Liver (tissue), 9 donors: ENCODE data around the gene APP. TPM values are rescaled to one million over a fixed set of nuclear protein-coding genes. Genes with fewer than 3 reads are reported as not detected.

ENCODE experiments used
- DNase-seq: peaks from one replicate; pipeline ENCODE4 v3.0.0-alpha.2; 2017; ENCODE audit warnings: low spot score
- H3K27ac ChIP-seq, 2 donors: one replicate each; pipeline ENCODE4 v1.7.0; 2013; ENCODE audit warnings: inconsistent platforms in 2 of 2, low read length in 2 of 2, control low read depth in 1 of 2, low read depth in 1 of 2, mild to moderate bottlenecking in 1 of 2
- H3K27me3 ChIP-seq, 4 donors: one replicate each; pipeline versions ENCODE4 v1.6.1 to v1.7.0; 2013; ENCODE audit warnings: low read length in 3 of 4, inconsistent platforms in 1 of 4, mild to moderate bottlenecking in 1 of 4, moderate library complexity in 1 of 4; ENCODE audit not compliant: control insufficient read depth in 4 of 4, insufficient read depth in 4 of 4
- H3K36me3 ChIP-seq, 4 donors: one replicate each; pipeline versions ENCODE4 v1.6.1 to v1.7.0; 2013; ENCODE audit warnings: low read length in 3 of 4, mild to moderate bottlenecking in 3 of 4, low read depth in 1 of 4, moderate library complexity in 1 of 4; ENCODE audit not compliant: control insufficient read depth in 4 of 4, insufficient read depth in 3 of 4
- H3K4me1 ChIP-seq, 4 donors: one replicate each; pipeline versions ENCODE4 v1.6.1 to v1.7.0; 2013; ENCODE audit warnings: low read length in 3 of 4, mild to moderate bottlenecking in 3 of 4, moderate library complexity in 1 of 4; ENCODE audit not compliant: control insufficient read depth in 4 of 4, insufficient read depth in 4 of 4
- H3K4me3 ChIP-seq, 3 donors: one replicate each; pipeline versions ENCODE4 v1.6.1 to v1.7.0; 2013; ENCODE audit warnings: low read length in 3 of 3, control low read depth in 1 of 3, low read depth in 1 of 3, mild to moderate bottlenecking in 1 of 3
- H3K9ac ChIP-seq, 2 donors: one replicate each; pipeline ENCODE4 v1.7.0; 2013; ENCODE audit warnings: low read length in 2 of 2, mild to moderate bottlenecking in 2 of 2, moderate library complexity in 2 of 2, control low read depth in 1 of 2, low read depth in 1 of 2
- H3K9me3 ChIP-seq, 4 donors: one replicate each; pipeline versions ENCODE4 v1.6.1 to v1.7.0; 2013; ENCODE audit warnings: low read length in 3 of 4; ENCODE audit not compliant: control insufficient read depth in 4 of 4
- CTCF ChIP-seq: fragments of 150-350 bp; IDR thresholded peaks from 2 replicates; pipeline ENCODE4 v1.5.1; 2017; ENCODE audit warnings: improper control_type of control experiment, low read depth, low read length; ENCODE audit not compliant: missing input control
- EGR1 ChIP-seq, 2 donors: IDR thresholded peaks; 2 replicates each; pipeline ENCODE4 v1.6.1; 2016 to 2018; ENCODE audit warnings: antibody characterized with exemption in 2 of 2, low read depth in 2 of 2
- FOXA1 ChIP-seq: IDR thresholded peaks from 2 replicates; pipeline ENCODE4 v1.6.1; 2016; ENCODE audit warnings: antibody characterized with exemption
- FOXA2 ChIP-seq: IDR thresholded peaks from 2 replicates; pipeline ENCODE4 v1.6.1; 2016; ENCODE audit warnings: antibody characterized with exemption
- HNF4A ChIP-seq, 2 donors: conservative IDR thresholded peaks; 2 replicates each; pipeline ENCODE4 v1.6.1; 2016; ENCODE audit warnings: antibody characterized with exemption in 2 of 2, mild to moderate bottlenecking in 2 of 2
- HNF4G ChIP-seq: IDR thresholded peaks from 2 replicates; pipeline ENCODE4 v1.6.1; 2016; ENCODE audit warnings: antibody characterized with exemption
- JUND ChIP-seq, 2 donors: IDR thresholded peaks; 2 replicates each; pipeline ENCODE4 v1.6.1; 2016; ENCODE audit warnings: antibody characterized with exemption in 2 of 2
- NR2F2 ChIP-seq: IDR thresholded peaks from 2 replicates; pipeline ENCODE4 v1.6.1; 2016; ENCODE audit warnings: antibody characterized with exemption
- RAD21 ChIP-seq, 2 donors: IDR thresholded peaks; 2 replicates each; pipeline ENCODE4 v1.6.1; 2016; ENCODE audit warnings: antibody characterized with exemption in 2 of 2, mild to moderate bottlenecking in 2 of 2
- TAF1 ChIP-seq: conservative IDR thresholded peaks from 2 replicates; pipeline ENCODE4 v1.6.1; 2016; ENCODE audit warnings: antibody characterized with exemption, mild to moderate bottlenecking
- YY1 ChIP-seq: IDR thresholded peaks from 2 replicates; pipeline ENCODE4 v1.6.1; 2016; ENCODE audit warnings: antibody characterized with exemption, mild to moderate bottlenecking
- ZBTB33 ChIP-seq: IDR thresholded peaks from 2 replicates; pipeline ENCODE4 v1.6.1; 2016; ENCODE audit warnings: antibody characterized with exemption
- WGBS: extraction: QIAGEN DNeasy Blood & Tissue Kit; methylation state at CpG from one replicate; pipeline ENCODE4 v1.1.7; 2013; 5-methylcytosine and 5-hydroxymethylcytosine counted together
- polyA plus RNA-seq, 2 donors: library from polyadenylated mRNA; stranded (reverse) in 1 of 2; unstranded in 1 of 2; fragments of 200-250 nt in 1 of 2; fragments of >200 nt in 1 of 2; fragmentation: Nextera tagmentation in 1 of 2; extraction: Ambion mirVana in 1 of 2; gene quantifications; one replicate each; pipeline versions ENCODE4 v1.2.1 to v1.2.3, GENCODE V29; 2013 to 2015
- total RNA-seq, 2 donors: library from RNA; depleted of rRNA; stranded (reverse); fragments of >200 nt; gene quantifications; one replicate each; pipeline ENCODE4 v1.2.3, GENCODE V29; 2014
- TF ChIP-seq, protein P1 (sequence below): IDR thresholded peaks from 2 replicates; pipeline ENCODE4 v1.6.1; 2016; ENCODE audit warnings: antibody characterized with exemption, mild to moderate bottlenecking
- donor health status: healthy.
- donor health status: healthy.
- donor health status: healthy.
- donor health status: healthy.
- donor health status: healthy.

Gene APP
- total and polyA plus RNA-seq, 4 donors = 24.9 to 201 (median 111) TPM

GRCh38 chr21:26177746-26178426 lies 7.3 kb upstream of the APP start:
- Histone ChIP-seq H3K4me3 (no peak overlapping the region), H3K36me3 (no peaks in the 10 kb centered on the region), H3K27ac (no peak overlapping the region), H3K9ac (no peak overlapping the region), H3K9me3 (no peaks in the 10 kb centered on the region), H3K27me3 (no peaks in the 10 kb centered on the region), H3K4me1 (no peaks in the 10 kb centered on the region)
- WGBS = 84% methylated on average over 5 of the region's 5 CpGs
- DNase-seq = no peak
- TF ChIP-seq, protein P1, sequence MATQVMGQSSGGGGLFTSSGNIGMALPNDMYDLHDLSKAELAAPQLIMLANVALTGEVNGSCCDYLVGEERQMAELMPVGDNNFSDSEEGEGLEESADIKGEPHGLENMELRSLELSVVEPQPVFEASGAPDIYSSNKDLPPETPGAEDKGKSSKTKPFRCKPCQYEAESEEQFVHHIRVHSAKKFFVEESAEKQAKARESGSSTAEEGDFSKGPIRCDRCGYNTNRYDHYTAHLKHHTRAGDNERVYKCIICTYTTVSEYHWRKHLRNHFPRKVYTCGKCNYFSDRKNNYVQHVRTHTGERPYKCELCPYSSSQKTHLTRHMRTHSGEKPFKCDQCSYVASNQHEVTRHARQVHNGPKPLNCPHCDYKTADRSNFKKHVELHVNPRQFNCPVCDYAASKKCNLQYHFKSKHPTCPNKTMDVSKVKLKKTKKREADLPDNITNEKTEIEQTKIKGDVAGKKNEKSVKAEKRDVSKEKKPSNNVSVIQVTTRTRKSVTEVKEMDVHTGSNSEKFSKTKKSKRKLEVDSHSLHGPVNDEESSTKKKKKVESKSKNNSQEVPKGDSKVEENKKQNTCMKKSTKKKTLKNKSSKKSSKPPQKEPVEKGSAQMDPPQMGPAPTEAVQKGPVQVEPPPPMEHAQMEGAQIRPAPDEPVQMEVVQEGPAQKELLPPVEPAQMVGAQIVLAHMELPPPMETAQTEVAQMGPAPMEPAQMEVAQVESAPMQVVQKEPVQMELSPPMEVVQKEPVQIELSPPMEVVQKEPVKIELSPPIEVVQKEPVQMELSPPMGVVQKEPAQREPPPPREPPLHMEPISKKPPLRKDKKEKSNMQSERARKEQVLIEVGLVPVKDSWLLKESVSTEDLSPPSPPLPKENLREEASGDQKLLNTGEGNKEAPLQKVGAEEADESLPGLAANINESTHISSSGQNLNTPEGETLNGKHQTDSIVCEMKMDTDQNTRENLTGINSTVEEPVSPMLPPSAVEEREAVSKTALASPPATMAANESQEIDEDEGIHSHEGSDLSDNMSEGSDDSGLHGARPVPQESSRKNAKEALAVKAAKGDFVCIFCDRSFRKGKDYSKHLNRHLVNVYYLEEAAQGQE = no peak
- no peak for TF ChIP-seq HNF4G
- no peak for TF ChIP-seq TAF1

DNA sequence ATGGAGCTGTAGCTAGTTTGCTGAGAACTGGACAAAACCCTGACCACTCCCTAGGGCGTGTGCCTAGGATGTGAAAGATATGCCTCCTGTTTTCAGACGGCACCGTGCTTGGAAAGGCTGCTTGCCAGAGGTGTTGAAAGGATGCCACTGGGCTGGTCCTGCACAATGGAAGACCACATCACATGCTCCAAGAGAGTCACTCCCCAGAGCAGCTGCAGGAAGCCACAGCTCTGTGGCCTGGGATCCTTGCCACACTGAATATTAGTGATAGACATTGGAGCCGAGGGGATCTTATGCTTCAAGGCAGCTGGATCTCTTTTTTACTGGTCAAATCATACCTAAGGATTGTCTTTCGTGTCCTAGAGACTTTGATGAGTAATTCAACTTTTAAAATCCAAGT lies 6.6 kb upstream of the APP start:
- no peaks in the 10 kb centered on the region for H3K36me3 ChIP-seq
- H3K27ac ChIP-seq = no peak overlapping the region
- no peaks in the 10 kb centered on the region for H3K4me1 ChIP-seq
- TF ChIP-seq, protein P1 = no peak
- no peak for TF ChIP-seq FOXA1
- TF ChIP-seq HNF4A (conservative IDR thresholded peaks at IDR 0.05) = no peak
- no peak overlapping the region for H3K9ac ChIP-seq
- DNase-seq = no peak
- WGBS = 69% methylated on average over 5 of the region's 5 CpGs
- no peak overlapping the region for H3K4me3 ChIP-seq
- H3K27me3 ChIP-seq = no peaks in the 10 kb centered on the region
- H3K9me3 ChIP-seq = no peaks in the 10 kb centered on the region

- peak overlapping the region; percentile 63 to 82 for H3K9ac ChIP-seq
- no peaks in the 10 kb centered on the region for H3K36me3 ChIP-seq
- no peaks in the 10 kb centered on the region for H3K27me3 ChIP-seq
- no peaks in the 10 kb centered on the region for H3K9me3 ChIP-seq
- H3K4me3 ChIP-seq = peak overlapping the region; percentile 63 to 82 (median 68)
- peaks cover 2 to 34% (median 23%) of the 10 kb centered on the region in 4 donors for H3K4me1 ChIP-seq
- peak overlapping the region; percentile 94 to 99 for H3K27ac ChIP-seq
- WGBS = 53% methylated on average over 17 of the region's 17 CpGs
- DNase-seq = no peak
- TF ChIP-seq FOXA1 = no peak
- no peak for TF ChIP-seq JUND (IDR thresholded peaks at IDR 0.05)
- no peak for TF ChIP-seq YY1
- no peak for TF ChIP-seq EGR1 (IDR thresholded peaks at IDR 0.05; ENCODE audit: low read depth in 2 of 2)
- no peak for TF ChIP-seq CTCF
- no peak for TF ChIP-seq NR2F2
- TF ChIP-seq FOXA2 = no peak
- TF ChIP-seq RAD21 (IDR thresholded peaks at IDR 0.05) = no peak
- TF ChIP-seq TAF1 = no peak
- no peak for TF ChIP-seq ZBTB33
Measured at GRCh38 chr21:26171258-26172100, 909 bp upstream of the APP start.
